Activated gamma-delta T cell (primary cell): ENCODE data around the gene MPC1.
"Not testable (repeated sequence)": the region's sequence is repeated elsewhere in the genome, so short reads cannot be mapped to it uniquely, and the experiment has no call there.

Experiments used
- DNase-seq: peaks from one replicate; lab custom pipeline; 2025; lab: John Stamatoyannopoulos, UW

Gene MPC1

GRCh38 chr6:166406197-166406596 lies 23.5 kb upstream of the MPC1 start:
- no peak for DNase-seq

DNA sequence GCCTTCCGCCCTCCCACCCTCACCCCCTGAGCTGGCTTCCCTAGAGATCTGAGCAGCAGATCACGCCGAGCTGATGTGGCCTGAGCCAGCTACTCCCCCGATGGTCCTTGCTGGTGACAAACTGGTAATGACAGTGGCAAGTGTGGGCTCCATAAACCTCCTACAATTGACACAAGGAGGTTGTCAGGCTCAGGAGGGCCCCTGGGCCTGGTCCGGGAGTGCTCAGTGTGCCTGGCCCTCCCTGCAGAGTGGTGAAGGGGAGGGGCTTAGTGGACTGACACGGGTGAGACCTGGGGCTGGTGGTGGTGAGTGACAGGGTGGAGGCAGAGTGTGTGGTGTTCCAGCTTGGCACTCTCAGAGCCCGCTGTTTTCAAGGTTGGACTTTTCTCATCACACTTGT lies 22.6 kb upstream of the MPC1 start:
- no peak for DNase-seq

DNA sequence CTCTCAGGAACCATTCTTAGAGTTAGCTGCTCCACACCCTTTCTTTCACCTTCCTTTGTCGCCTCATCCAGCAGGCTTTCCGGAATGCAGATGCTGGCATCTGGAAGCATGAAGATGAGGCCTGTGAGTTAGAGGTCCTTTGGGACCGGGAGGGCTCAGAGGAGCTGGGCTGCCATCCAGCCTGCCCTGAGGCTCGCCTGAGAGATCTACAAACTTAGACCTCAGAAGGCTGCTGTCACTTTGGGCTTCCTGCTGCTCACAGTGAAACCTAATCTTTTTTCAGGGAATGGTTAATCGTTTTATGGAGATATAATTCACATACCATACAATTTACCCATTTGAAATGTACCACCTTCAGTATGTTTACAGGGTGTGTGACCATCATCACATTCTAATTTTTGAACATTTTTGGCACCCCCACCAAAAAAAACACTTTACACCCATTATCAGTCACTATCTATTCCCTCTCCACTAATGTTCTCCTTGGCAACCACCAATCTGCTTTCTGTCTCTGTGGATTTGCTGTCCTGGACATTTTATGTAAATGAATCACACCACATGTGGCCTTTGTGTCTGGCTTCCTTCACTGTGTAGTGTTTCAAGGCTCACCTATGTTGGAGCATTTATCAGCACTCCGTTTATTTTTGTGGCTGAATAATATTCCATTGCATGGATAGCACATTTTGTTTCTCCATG lies 20.0 kb upstream of the MPC1 start:
- no peak for DNase-seq

DNA sequence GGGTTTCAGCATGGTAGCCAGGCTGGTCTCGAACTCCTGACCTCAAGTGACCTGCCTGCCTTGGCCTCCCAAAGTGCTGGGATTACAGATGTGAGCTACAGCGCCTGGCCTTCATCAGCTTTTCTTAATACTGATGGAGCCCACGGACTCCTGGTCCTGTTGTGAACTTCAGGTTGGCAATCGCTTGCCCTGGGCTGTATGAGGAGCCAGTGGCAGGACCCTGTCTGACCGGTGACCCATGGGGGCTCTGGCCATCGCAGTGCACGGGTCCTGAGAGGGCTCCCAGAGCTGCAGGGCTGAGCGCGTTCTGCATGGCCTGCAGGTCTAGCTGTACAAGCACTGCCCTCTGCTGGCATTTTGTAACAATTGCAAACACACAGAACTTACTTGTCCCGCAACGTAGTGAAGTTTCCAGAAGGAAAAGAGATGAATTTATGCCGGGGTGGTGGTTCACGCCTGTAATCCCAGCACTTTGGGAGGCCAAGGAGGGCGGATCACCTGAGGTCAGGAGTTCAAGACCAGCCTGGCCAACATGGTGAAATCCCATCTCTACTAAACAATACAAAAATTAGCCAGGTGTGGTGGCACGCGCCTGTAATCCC lies 18.0 kb upstream of the MPC1 start:
- DNase-seq: not testable (repeated sequence)

DNA sequence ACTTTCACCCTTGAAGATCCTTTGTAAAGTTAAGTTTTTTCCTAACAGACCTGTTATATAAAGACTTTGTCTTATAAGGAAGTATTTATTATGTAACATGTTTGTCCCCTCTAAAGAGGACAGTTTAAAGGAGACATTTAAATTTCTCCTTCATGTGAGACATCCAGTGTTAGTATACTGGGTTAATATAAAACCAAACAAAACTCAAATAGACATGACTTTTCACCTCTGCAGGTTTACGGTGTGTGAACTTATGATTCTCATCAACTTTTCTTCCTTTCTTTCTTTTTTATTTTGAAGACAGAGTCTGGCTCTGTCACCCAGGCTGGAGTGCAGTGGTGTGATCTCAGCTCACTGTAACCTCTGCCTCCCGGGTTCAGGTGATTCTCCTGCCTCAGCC lies 17.4 kb upstream of the MPC1 start:
- DNase-seq: no peak

DNA sequence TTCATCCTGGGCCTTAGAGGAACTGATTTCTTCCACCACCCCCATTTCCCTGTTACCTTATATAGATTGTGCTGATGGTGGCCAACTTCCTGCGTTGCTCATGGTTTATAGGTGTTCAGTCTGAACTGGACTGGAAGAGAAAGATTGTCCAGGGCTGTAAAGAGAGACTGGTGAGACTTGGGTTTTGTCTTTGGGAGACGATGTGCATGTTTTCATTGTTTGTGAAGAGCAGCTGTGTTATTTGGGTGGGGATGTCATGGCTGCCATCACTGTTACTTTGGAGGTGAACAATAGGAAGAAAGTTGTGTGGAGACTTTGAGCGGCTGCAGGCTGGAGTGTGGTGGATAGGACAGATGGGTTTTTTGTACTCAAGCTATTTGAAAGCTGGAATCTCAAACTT lies 15.6 kb upstream of the MPC1 start:
- no peak for DNase-seq

GRCh38 chr6:166397849-166398248 lies 15.1 kb upstream of the MPC1 start:
- DNase-seq: no peak

DNA sequence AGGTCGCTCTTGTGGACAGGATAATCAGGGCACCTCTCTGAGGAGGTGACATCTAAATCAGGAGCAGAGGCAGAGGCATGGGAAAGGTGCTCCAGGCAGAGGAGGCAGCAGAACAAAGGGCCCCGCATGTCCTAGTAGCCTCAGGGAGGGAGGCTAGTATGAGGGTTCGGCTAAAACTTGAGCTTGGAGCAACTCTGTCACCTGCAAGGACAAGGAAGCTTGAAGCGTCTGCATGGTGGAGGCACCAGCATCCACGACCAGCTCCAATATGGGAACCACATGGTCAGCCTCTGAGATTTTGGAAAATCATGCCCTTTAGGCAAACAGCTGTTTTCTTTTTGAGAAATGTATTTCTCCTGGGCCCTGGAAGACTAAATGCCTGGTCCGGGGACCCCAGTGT lies 13.0 kb upstream of the MPC1 start:
- no peak for DNase-seq

DNA sequence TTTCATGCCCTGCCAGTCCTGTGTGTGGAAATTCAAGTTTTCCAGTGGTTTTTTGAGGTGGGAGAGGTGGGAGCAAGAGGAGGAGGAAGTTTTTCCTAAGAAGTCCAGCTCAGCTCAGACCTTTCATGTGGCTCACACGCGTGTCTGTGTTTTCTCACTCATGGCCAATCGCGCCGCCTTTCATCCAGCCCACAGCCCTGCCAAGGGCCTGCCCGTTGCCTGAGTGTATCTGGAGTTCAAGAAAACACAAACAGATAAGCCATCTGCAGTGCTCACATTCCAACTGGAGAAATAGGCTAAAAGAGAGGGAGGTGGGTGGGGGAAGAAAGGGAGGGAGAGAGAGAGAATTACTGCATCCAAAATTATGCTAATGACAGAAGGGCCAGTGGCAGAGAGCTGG lies 12.6 kb upstream of the MPC1 start:
- DNase-seq: no peak

GRCh38 chr6:166394036-166394892 lies 11.5 kb upstream of the MPC1 start:
- no peak for DNase-seq

DNA sequence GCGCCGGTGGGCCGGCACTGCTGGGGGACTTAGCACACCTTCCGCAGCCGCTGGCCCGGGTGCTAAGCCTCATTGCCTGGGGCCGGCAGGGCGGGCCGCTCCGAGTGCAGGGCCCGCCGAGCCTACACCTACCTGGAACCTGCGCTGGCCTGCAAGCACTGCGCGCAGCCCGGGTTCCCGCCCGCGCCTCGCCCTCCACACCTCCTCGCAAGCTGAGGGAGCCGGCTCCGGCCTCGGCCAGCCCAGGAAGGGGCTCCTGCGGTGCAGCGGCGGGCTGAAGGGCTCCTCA lies 10.7 kb upstream of the MPC1 start:
- DNase-seq: no peak

GRCh38 chr6:166392755-166393534 lies 10.2 kb upstream of the MPC1 start:
- not testable (repeated sequence) for DNase-seq

DNA sequence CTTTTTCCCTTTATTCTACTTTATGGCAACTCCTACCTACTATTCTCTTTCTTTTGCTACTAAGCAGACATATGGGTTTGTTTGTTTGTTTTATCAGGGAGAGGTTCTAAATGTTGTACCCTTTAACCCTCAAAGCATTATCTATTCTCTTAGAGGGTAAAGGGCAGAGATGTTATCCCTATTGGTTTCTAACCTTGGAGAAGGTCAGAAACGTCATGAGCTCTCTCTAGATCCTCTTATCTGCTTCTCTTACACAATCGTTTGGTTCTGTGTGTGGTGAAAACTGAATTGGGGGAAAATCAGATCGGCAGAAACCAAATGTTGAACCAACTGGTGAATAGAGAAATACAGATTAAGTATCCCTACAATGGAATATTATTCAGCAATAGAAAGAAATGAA lies 6.4 kb upstream of the MPC1 start:
- DNase-seq: no peak

- no peak for DNase-seq
These were observed 5.7 kb upstream of the MPC1 start for GRCh38 chr6:166388290-166389004.

DNA sequence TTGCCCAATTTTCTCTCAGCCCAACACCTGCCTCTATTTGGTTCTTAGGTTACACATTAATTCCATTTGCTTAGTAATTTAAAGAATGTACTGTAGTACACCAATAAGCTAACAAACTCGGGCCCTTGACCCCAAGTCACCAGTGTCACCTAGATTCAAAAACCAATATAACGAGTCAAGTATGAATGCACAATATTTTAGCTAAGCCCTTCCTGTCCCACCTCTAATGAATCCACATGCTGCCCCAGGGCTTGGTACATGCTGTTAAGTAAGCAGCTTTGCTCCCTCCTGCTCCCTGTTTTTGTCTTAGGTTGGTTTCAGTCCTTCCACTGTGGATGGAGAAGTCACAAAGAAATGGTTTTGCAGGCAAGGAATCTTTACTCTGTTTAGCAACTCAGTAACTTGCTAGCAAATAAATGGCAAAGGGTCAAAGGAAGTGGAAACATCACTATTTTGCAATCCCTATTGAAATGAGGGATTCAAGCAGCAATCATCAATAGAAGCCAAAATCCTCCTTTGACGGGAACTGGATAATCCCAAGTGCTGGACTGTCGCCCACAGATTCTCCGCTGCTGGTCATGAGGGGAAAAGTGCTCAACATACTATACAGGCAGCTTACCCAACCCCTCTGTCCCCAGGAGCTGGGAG lies 5.0 kb upstream of the MPC1 start:
- no peak for DNase-seq

GRCh38 chr6:166387098-166387497 lies 4.4 kb upstream of the MPC1 start:
- DNase-seq: not testable (repeated sequence)

GRCh38 chr6:166386111-166386510 lies 3.4 kb upstream of the MPC1 start:
- DNase-seq: no peak

DNA sequence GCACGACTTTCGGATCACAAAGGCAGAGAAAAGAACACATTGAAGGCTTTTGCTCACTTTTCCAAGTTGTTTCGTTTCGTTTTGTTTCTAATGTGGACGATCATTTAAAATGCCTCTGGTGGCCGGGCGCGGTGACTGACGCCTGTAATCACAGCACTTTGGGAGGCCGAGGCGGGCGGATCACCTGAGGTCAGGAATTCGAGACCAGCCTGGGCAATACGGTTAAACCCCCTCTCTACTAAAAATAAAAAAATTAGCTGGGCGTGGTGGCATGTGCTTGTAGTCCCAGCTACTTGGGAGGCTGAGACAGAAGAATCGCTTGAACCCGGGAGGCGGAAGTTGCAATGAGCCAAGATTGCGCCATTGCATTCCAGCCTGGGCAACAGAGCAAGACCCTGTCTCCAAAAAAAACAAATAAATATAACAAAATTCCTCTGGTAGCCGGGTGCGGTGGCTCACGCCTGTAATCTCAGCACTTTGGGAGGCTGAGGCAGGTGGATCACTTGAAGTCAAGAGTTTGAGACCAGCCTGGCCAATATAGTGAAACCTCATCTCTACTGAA lies 1.1 kb upstream of the MPC1 start:
- DNase-seq: not testable (repeated sequence)

GRCh38 chr6:166382500-166382932 lies 224 bp downstream of the MPC1 start:
- DNase-seq: no peak

DNA sequence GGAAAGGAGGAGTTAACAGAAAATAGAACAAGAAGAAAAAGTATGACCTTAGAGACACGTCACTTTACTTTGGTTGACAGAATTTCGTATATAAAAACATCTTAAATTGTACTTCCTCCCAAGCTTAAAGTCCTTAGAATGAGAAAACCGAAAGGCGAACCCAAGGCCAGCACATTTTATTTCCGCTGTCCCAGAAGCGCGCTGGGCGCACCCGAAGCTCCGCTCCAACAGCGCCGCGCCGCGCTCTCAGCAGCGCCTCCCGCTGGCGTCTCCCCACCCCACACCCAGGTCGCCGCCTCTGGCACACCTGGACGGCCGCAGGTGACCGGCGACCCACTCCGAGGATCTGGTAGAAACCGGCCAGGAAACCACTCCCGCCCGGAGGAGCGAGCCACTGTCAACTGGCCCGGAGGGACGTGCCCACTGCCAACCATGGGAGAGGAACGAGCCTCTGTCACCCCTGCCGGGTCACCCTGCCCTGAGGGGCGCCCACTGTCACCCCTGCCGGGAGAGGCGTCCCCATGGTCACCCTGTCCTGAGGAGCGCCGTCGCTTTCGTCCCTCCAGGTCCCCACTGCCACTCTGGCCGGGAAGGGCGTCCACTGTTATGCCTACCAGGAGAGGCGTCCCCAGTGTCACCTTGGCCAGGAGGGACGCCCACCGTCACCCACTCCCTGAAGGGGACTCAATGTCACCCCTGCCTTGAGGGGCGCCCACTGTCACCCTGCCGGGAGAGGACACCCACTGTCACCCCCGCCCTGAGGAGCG lies 824 bp downstream of the MPC1 start:
- peak; percentile 28 for DNase-seq
